Memory B cell (primary cell): ENCODE results near the gene FHIT.

Source experiments
- ATAC-seq: fragments of 150-1000 bp; cut with Tn5 transposase; 2 replicates; pipeline ENCODE4 v1.10.0; 2021; ENCODE audit warnings: low read depth, mild to moderate bottlenecking, moderate library complexity
- DNase-seq, 2 donors: peaks; one replicate each; pipeline ENCODE4 v3.0.0; 2022; ENCODE audit warnings: low spot score in 2 of 2
- H3K27ac Mint-ChIP-seq: one replicate; pipeline ENCODE4 v1.8.0; 2022; ENCODE audit warnings: mild to moderate bottlenecking, moderate library complexity, mixed read lengths
- H3K27me3 Mint-ChIP-seq: one replicate; pipeline ENCODE4 v1.8.0; 2022; ENCODE audit warnings: mixed read lengths
- H3K36me3 Mint-ChIP-seq: one replicate; pipeline ENCODE4 v1.8.0; 2022; ENCODE audit warnings: mild to moderate bottlenecking, mixed read lengths
- H3K4me1 Mint-ChIP-seq: one replicate; pipeline ENCODE4 v1.8.0; 2022; ENCODE audit warnings: mixed read lengths
- H3K4me3 Mint-ChIP-seq: one replicate; pipeline ENCODE4 v1.8.0; 2022; ENCODE audit warnings: mild to moderate bottlenecking, moderate library complexity, mixed read lengths
- H3K9me3 Mint-ChIP-seq: one replicate; pipeline ENCODE4 v1.8.0; 2022; ENCODE audit warnings: mixed read lengths

The FHIT gene

GRCh38 chr3:61141697-61142096 is 109.6 kb downstream of the FHIT start:
- H3K27ac Mint-ChIP-seq = no peak overlapping the region
- no peaks in the 10 kb centered on the region for H3K9me3 Mint-ChIP-seq
- H3K4me3 Mint-ChIP-seq = no peak overlapping the region
- H3K27me3 Mint-ChIP-seq = no peaks in the 10 kb centered on the region
- DNase-seq (no peak), ATAC-seq (no peak)
- H3K36me3 Mint-ChIP-seq = peaks cover 3% of the 10 kb centered on the region
- H3K4me1 Mint-ChIP-seq = peaks cover 2% of the 10 kb centered on the region

DNA sequence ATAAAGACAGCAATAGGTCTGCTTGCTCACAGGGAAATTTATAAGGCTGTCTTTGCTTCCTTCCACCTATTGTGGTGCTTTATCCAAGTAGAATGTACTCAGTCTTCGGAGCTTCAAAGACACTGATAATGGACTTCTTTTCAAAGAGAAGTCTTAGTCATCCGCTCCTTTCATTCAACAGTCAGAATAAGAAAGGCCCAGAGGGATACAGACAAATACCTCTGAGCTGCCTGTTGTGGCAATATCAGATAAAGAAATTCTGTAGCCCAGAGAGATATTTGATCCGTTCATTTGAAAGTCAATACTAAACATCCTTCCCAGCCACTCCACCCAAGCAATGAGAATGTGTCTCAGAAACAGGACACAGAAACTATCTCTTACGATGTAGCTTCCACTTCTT is 110.0 kb downstream of the FHIT start:
- ATAC-seq (no peak), DNase-seq (no peak)
- H3K36me3 Mint-ChIP-seq = peaks cover 3% of the 10 kb centered on the region
- no peak overlapping the region for H3K27ac Mint-ChIP-seq
- no peak overlapping the region for H3K4me3 Mint-ChIP-seq
- no peaks in the 10 kb centered on the region for H3K27me3 Mint-ChIP-seq
- peaks cover 2% of the 10 kb centered on the region for H3K4me1 Mint-ChIP-seq
- H3K9me3 Mint-ChIP-seq = no peaks in the 10 kb centered on the region

- Mint-ChIP-seq H3K36me3 (peaks cover 3% of the 10 kb centered on the region), H3K27ac (no peak overlapping the region), H3K27me3 (no peaks in the 10 kb centered on the region), H3K4me1 (peaks cover 2% of the 10 kb centered on the region), H3K4me3 (no peak overlapping the region), H3K9me3 (no peaks in the 10 kb centered on the region)
- no peak for ATAC-seq
- DNase-seq = no peak
Measured at GRCh38 chr3:61139686-61140085, 111.6 kb downstream of the FHIT start.

DNA sequence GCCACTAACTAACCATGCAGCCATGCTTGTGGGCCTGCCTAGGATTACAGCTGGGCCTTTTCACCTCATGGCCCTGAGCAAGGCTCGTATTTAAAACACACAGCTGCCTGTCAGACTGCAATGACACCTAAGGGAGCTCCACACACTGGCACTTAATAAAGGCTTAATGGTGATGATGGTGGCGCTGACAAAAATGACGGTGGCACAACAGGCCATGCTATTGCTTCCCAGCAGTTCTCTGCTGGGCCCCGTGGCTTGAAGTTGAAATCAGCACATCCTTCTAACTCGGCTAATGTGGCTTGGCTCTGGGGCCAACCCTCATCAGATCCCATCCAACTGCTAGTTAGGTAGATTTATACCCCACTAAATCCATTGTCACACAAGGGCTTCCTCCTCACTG is 112.9 kb downstream of the FHIT start:
- Mint-ChIP-seq H3K9me3 (no peaks in the 10 kb centered on the region), H3K4me3 (no peak overlapping the region), H3K27ac (no peak overlapping the region)

GRCh38 chr3:61136191-61136590 is 115.1 kb downstream of the FHIT start:
- Mint-ChIP-seq H3K27me3 (no peaks in the 10 kb centered on the region), H3K27ac (no peak overlapping the region), H3K36me3 (no peaks in the 10 kb centered on the region), H3K9me3 (no peaks in the 10 kb centered on the region), H3K4me1 (peaks cover 2% of the 10 kb centered on the region), H3K4me3 (no peak overlapping the region)
- DNase-seq (no peak), ATAC-seq (no peak)

More for the DNA sequence above, 112.9 kb downstream of the FHIT start:
- no peak for ATAC-seq
- no peak for DNase-seq
- Mint-ChIP-seq H3K36me3 (peaks cover 1% of the 10 kb centered on the region), H3K4me1 (peaks cover 2% of the 10 kb centered on the region), H3K27me3 (no peaks in the 10 kb centered on the region)

DNA sequence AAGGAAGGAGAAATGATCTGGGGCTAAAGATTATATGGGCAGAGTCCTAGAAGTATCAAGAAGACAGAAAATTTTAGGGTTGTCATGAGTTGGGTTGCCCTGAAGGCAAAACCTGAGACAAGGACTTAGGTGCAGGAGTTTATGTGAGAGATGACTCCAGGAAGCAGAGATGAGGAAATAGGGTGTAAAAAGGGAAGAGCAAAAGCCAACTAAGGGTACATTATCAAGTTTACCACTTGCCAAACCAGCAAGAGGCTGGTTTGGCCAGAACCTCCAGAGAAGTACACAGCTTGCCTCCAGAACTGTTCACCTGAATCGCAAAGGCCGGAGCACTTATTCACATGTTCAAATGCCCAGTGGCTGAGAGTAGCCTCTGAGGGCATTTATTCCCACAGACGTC is 116.7 kb downstream of the FHIT start:
- no peak for ATAC-seq
- H3K27ac Mint-ChIP-seq = no peak overlapping the region

DNA sequence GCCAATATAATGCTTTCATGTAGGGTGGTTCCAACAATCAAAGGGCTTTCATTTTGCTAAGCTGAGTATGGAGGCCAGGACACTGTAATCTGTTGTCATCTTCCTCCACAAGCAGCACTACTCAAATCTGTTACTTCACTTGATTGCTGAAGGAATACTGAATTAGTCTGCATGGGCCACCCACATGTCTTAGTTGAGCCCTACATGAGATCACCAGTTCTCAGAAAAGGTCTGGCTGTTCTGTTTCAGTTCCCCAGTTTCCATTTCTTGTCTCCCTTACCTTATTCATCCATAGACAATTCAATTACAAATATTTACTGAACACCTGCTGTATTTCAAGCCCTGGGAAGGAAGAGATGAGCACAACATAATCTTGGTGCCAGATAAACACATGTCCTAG is 119.2 kb downstream of the FHIT start:
- H3K27me3 Mint-ChIP-seq = no peaks in the 10 kb centered on the region
- peaks cover 2% of the 10 kb centered on the region for H3K36me3 Mint-ChIP-seq
- H3K27ac Mint-ChIP-seq = no peak overlapping the region
- DNase-seq = no peak
- no peaks in the 10 kb centered on the region for H3K4me1 Mint-ChIP-seq
- H3K4me3 Mint-ChIP-seq = no peak overlapping the region
- no peaks in the 10 kb centered on the region for H3K9me3 Mint-ChIP-seq
- no peak for ATAC-seq

More for the DNA sequence above, 116.7 kb downstream of the FHIT start:
- H3K4me3 Mint-ChIP-seq = no peak overlapping the region
- no peaks in the 10 kb centered on the region for H3K36me3 Mint-ChIP-seq
- H3K9me3 Mint-ChIP-seq = no peaks in the 10 kb centered on the region
- DNase-seq = no peak
- H3K4me1 Mint-ChIP-seq = peaks cover 2% of the 10 kb centered on the region
- H3K27me3 Mint-ChIP-seq = no peaks in the 10 kb centered on the region

GRCh38 chr3:61118830-61119229 is 132.4 kb downstream of the FHIT start:
- H3K36me3 Mint-ChIP-seq = peaks cover 15% of the 10 kb centered on the region
- H3K27ac Mint-ChIP-seq = no peak overlapping the region
- no peak for ATAC-seq
- DNase-seq = no peak
- H3K4me1 Mint-ChIP-seq = no peaks in the 10 kb centered on the region
- H3K27me3 Mint-ChIP-seq = no peaks in the 10 kb centered on the region
- H3K9me3 Mint-ChIP-seq = peaks cover 9% of the 10 kb centered on the region
- no peak overlapping the region for H3K4me3 Mint-ChIP-seq

DNA sequence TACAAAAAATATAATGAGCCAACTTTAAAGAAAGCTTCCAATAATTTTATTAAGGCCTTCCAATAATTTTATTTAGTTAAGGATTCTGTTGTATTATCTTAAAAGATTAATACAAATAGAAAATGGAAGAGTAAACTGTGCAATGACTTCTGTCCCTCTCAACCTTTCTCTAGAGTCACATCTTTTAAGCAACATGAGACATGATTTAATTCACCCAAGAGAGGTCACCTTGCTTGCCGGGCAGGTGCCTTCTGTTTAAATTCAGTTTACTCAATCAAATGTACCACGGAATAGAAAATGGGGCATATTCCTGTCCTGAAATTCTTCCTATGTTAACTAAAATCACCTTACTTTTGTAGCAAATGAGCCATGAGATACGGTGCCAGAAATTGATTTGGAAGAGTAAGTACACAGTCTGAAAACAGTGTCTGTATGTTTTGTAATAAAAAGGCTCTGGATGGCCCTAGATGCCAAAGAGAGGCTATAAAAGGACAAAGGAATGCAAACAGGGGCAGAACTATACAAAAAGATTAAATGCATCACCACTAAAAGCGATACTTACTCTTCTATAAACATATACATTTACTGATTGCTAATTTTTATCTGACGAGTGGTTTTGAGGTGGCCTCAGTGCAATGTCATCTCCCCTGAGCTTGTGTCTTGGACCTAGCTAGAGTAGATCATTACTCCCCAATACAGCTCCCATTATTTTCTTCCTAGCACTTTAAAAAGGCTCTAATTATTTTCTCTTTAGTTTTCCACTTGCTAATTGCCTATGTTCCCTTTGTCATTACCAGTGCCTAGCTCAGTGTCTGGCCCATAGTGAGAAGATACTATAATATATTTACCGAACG is 134.0 kb downstream of the FHIT start:
- H3K4me1 Mint-ChIP-seq = peaks cover 7% of the 10 kb centered on the region
- H3K27me3 Mint-ChIP-seq = no peaks in the 10 kb centered on the region
- no peak overlapping the region for H3K4me3 Mint-ChIP-seq
- ATAC-seq (no peak), DNase-seq (no peak)
- H3K36me3 Mint-ChIP-seq = peaks cover 12% of the 10 kb centered on the region
- H3K9me3 Mint-ChIP-seq = peaks cover 7% of the 10 kb centered on the region
- no peak overlapping the region for H3K27ac Mint-ChIP-seq

- no peak for DNase-seq
- no peak for ATAC-seq
- H3K27ac Mint-ChIP-seq = no peak overlapping the region
- no peak overlapping the region for H3K4me3 Mint-ChIP-seq
- no peaks in the 10 kb centered on the region for H3K27me3 Mint-ChIP-seq
- no peaks in the 10 kb centered on the region for H3K9me3 Mint-ChIP-seq
- H3K36me3 Mint-ChIP-seq = peaks cover 12% of the 10 kb centered on the region
- H3K4me1 Mint-ChIP-seq = peaks cover 7% of the 10 kb centered on the region
Measured at GRCh38 chr3:61114316-61114953, 136.8 kb downstream of the FHIT start.

- no peaks in the 10 kb centered on the region for H3K9me3 Mint-ChIP-seq
- peaks cover 12% of the 10 kb centered on the region for H3K36me3 Mint-ChIP-seq
- DNase-seq (no peak), ATAC-seq (no peak)
- H3K27ac Mint-ChIP-seq = no peak overlapping the region
- no peaks in the 10 kb centered on the region for H3K27me3 Mint-ChIP-seq
- H3K4me1 Mint-ChIP-seq = peaks cover 7% of the 10 kb centered on the region
- no peak overlapping the region for H3K4me3 Mint-ChIP-seq
Measured at GRCh38 chr3:61111825-61112224, 139.4 kb downstream of the FHIT start.

GRCh38 chr3:61110576-61110975 is 140.7 kb downstream of the FHIT start:
- Mint-ChIP-seq H3K36me3 (peaks cover 12% of the 10 kb centered on the region), H3K27me3 (no peaks in the 10 kb centered on the region), H3K4me1 (peaks cover 7% of the 10 kb centered on the region), H3K4me3 (no peak overlapping the region), H3K9me3 (no peaks in the 10 kb centered on the region), H3K27ac (no peak overlapping the region)
- DNase-seq (no peak), ATAC-seq (no peak)

- Mint-ChIP-seq H3K4me3 (no peak overlapping the region), H3K9me3 (peaks cover 2% of the 10 kb centered on the region), H3K27ac (no peak overlapping the region), H3K36me3 (peaks cover 10% of the 10 kb centered on the region), H3K27me3 (no peaks in the 10 kb centered on the region), H3K4me1 (peaks cover 3% of the 10 kb centered on the region)
- DNase-seq (no peak), ATAC-seq (no peak)
Measured at GRCh38 chr3:61108247-61109019, 142.8 kb downstream of the FHIT start.

DNA sequence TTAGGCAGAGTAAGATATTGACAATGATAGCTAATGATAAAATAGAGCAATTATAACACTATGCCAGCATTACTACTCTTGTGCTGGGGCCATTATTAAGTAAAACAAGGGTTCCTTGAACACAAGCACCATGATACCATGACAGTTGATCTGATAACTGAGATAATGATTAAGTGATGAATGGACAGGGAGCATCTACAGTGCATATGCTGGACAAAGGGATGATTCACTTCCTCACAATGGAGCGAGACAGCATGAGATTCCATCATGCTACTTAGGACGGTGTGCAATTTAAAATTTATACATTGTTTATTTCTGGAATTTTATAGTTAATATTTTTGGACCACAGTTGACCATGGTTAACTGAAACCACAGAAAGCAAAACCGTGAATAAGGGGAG is 156.6 kb downstream of the FHIT start:
- no peaks in the 10 kb centered on the region for H3K9me3 Mint-ChIP-seq
- H3K4me1 Mint-ChIP-seq = no peaks in the 10 kb centered on the region
- no peaks in the 10 kb centered on the region for H3K27me3 Mint-ChIP-seq
- H3K4me3 Mint-ChIP-seq = no peak overlapping the region
- no peak for DNase-seq
- H3K27ac Mint-ChIP-seq = no peak overlapping the region
- peaks cover 2% of the 10 kb centered on the region for H3K36me3 Mint-ChIP-seq
- ATAC-seq = no peak
